NT2/D1 (cell line): Measurements from ENCODE around the gene CADM2.

Experiments used
- SUZ12 ChIP-seq: IDR thresholded peaks from 2 replicates; pipeline ENCODE4 v1.6.1; 2011; ENCODE audit not compliant: insufficient read length, insufficient read depth; ENCODE audit errors: extremely low read depth
- YY1 ChIP-seq: IDR thresholded peaks from 2 replicates; pipeline ENCODE4 v1.6.1; 2011; ENCODE audit not compliant: insufficient read length, insufficient read depth
- ZNF274 ChIP-seq: IDR thresholded peaks from 2 replicates; pipeline ENCODE4 v1.6.1; 2011; ENCODE audit warnings: mild to moderate bottlenecking, low read depth, low read length

- TF ChIP-seq ZNF274: no peak
- no peak for TF ChIP-seq YY1
- no peak for TF ChIP-seq SUZ12
Measured at GRCh38 chr3:85977615-85978338, 1019.0 kb downstream of the CADM2 start.
